Type B pancreatic cell (in vitro differentiated cells): ENCODE measurements around the gene BOK. TPM values are rescaled to one million over a fixed set of nuclear protein-coding genes. Genes with fewer than 3 reads are reported as not detected.
"Not testable (repeated sequence)": the region's sequence is repeated elsewhere in the genome, so short reads cannot be mapped to it uniquely, and the experiment has no call there.

Source experiments
- DNase-seq: peaks from one replicate; pipeline ENCODE4 v3.0.0; 2021; ENCODE audit warnings: mixed read lengths; ENCODE audit not compliant: unreplicated experiment; ENCODE audit errors: extremely low spot score
- H3K27ac Mint-ChIP-seq: 2 replicates; pipeline ENCODE4 v1.8.0; 2021; ENCODE audit warnings: mild to moderate bottlenecking, mixed read lengths
- H3K27me3 Mint-ChIP-seq: 2 replicates; pipeline ENCODE4 v1.8.0; 2021; ENCODE audit warnings: mixed read lengths
- H3K36me3 Mint-ChIP-seq: 2 replicates; pipeline ENCODE4 v1.8.0; 2021; ENCODE audit warnings: mixed read lengths
- H3K4me1 Mint-ChIP-seq: one replicate; pipeline ENCODE4 v1.8.0; 2021; ENCODE audit warnings: mixed read lengths; ENCODE audit not compliant: unreplicated experiment
- H3K4me3 Mint-ChIP-seq: 2 replicates; pipeline ENCODE4 v1.8.0; 2021; ENCODE audit warnings: mild to moderate bottlenecking, mixed read lengths
- H3K9me3 Mint-ChIP-seq: 2 replicates; pipeline ENCODE4 v1.8.0; 2021; ENCODE audit warnings: mixed read lengths
- total RNA-seq: library from RNA; stranded (reverse); gene quantifications from 2 replicates; pipeline ENCODE4 v1.2.1, GENCODE V29; 2021; ENCODE audit warnings: low replicate concordance
- TF ChIP-seq, protein P1 (sequence below): fragments of 200-600 bp; sonication (generic); conservative IDR thresholded peaks from 2 replicates; pipeline ENCODE4 v1.5.0; 2021; ENCODE audit warnings: antibody characterized with exemption, mild to moderate bottlenecking

Gene BOK
- total RNA-seq, 1 donor from 2014 or later = 41.5 TPM

DNA sequence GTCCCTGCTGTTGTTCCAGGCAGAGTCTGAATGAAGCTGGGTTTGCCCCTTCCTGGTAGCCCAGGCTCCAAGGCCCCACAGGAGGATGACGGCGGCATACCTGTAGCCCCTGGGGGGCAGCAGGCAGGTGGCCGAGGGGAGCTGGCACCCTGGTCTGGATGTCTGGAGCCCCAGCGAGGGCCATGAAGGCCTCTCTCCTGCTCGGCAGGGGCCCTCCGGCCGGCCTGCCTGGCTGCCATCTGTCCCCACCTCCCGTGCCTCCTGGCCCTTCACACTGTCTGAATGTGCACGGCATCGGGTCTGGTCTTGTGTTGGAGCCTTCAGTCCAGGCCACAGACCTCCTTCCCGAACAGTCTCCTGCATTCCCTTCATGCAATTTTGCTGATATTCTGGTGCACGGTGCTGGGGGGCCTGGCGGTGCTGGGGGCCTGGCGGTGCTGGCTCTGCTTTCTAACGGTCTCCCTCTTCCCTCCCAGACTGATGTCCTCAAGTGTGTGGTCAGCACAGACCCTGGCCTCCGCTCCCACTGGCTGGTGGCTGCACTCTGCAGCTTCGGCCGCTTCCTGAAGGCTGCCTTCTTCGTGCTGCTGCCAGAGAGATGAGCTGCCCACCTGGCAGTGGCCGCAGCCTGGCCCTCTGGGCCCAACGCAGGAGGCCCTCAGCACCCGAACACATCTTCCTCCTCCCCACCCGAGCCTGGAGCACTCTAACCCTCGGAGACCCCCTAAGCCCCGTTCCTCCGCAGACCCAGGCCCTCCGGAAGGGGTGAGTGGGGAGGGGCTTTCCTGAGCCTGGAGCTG lies 13.5 kb downstream of the BOK start:
- Mint-ChIP-seq H3K9me3 (no peaks in the 10 kb centered on the region), H3K27ac (no peak overlapping the region), H3K27me3 (peaks cover 6% of the 10 kb centered on the region), H3K4me1 (peaks cover 9% of the 10 kb centered on the region), H3K4me3 (no peak overlapping the region), H3K36me3 (peaks cover 11% of the 10 kb centered on the region)
- no peak for DNase-seq
- TF ChIP-seq, protein P1, sequence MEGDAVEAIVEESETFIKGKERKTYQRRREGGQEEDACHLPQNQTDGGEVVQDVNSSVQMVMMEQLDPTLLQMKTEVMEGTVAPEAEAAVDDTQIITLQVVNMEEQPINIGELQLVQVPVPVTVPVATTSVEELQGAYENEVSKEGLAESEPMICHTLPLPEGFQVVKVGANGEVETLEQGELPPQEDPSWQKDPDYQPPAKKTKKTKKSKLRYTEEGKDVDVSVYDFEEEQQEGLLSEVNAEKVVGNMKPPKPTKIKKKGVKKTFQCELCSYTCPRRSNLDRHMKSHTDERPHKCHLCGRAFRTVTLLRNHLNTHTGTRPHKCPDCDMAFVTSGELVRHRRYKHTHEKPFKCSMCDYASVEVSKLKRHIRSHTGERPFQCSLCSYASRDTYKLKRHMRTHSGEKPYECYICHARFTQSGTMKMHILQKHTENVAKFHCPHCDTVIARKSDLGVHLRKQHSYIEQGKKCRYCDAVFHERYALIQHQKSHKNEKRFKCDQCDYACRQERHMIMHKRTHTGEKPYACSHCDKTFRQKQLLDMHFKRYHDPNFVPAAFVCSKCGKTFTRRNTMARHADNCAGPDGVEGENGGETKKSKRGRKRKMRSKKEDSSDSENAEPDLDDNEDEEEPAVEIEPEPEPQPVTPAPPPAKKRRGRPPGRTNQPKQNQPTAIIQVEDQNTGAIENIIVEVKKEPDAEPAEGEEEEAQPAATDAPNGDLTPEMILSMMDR = no peak

DNA sequence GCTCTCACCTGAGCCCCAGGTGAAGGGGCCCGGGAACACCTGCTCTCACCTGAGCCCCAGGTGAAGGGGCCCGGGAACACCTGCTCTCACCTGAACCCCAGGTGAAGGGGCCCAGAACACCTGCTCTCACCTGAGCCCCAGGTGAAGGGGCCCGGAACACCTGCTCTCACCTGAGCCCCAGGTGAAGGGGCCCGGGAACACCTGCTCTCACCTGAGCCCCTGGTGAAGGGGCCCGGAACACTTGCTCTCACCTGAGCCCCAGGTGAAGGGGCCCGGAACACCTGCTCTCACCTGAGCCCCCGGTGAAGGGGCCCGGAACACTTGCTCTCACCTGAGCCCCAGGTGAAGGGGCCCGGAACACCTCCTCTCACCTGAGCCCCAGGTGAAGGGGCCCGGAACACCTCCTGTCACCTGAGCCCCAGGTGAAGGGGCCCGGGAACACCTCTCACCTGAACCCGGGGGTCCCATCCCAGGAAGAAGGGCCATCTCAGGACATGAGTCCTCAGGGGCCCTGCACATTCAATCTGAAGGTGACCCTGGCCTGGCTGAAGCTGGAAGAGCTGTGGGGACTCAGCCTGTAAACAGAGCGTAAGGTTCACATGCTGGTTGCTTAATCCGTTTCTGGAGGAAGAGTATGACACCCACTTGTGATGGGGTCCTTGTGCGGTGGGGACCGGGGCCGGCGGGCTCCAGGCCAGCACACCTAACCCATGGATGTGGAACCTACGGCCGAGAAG lies 14.5 kb downstream of the BOK start:
- Mint-ChIP-seq H3K4me1 (peaks cover 16% of the 10 kb centered on the region), H3K36me3 (peaks cover 18% of the 10 kb centered on the region)
- not testable (repeated sequence) for H3K27me3 Mint-ChIP-seq, DNase-seq, H3K27ac Mint-ChIP-seq, H3K9me3 Mint-ChIP-seq, H3K4me3 Mint-ChIP-seq

DNA sequence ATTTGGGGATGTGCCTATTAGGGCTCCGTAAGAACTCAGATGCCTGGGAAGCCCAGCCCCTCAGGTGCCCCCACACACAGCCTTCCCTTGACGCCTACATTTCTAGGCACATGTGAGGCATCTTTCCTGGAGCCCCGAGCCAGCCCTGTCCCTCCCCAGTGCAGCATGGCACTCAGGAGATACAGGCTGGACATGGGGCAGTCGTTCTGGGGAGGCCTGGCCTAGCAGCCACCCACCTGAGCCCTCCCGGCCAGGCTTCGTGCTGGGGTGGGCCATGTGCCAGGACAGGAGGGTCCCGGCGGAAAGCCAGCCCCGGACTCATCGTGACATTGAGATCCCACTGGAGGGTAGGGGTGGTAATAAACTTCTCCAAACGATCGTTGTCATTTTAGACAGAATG lies 15.2 kb downstream of the BOK start:
- Mint-ChIP-seq H3K4me3 (no peak overlapping the region), H3K9me3 (no peaks in the 10 kb centered on the region), H3K27ac (no peak overlapping the region), H3K27me3 (peaks cover 6% of the 10 kb centered on the region), H3K4me1 (peaks cover 13% of the 10 kb centered on the region), H3K36me3 (peaks cover 22% of the 10 kb centered on the region)
- TF ChIP-seq, protein P1 = no peak
- DNase-seq = no peak

DNA sequence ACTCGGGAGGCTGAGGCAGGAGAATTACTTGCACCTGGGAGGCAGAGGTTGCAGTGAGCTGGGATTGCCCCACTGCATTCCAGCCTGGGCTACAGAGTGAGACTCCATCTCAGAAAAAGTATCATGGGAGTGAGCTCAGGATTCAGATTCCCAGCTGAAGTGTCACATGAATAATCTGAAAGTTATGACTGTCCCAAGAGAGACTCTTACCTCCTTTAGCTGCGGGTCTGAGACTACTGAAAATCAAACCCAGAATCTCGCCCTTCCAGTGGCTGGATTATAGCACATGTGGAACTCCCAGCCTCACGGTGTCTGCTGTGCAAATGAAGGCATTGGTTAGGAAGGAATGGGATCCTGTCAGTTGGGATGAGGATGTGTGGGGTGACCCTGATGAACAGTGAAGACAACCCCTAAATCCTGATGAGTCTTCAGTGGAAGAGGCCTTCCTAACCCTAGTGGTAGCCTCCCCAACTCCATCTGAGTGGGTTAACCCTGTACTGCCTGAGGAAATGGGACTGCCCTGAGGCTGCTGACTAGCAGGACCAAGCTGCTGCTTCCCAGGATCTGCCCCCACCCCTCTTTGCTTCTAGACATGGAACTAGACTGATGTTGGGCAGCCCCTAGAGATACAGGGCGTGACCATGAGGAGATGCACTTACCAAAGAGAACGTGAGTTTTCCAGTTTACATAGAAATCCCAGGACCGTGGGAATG lies 16.5 kb downstream of the BOK start:
- H3K27ac Mint-ChIP-seq = peak overlapping the region; percentile 31
- peaks cover 20% of the 10 kb centered on the region for H3K36me3 Mint-ChIP-seq
- H3K4me1 Mint-ChIP-seq = peaks cover 12% of the 10 kb centered on the region
- H3K9me3 Mint-ChIP-seq = no peaks in the 10 kb centered on the region
- DNase-seq = no peak
- TF ChIP-seq, protein P1 = no peak
- no peak overlapping the region for H3K4me3 Mint-ChIP-seq
- H3K27me3 Mint-ChIP-seq = no peaks in the 10 kb centered on the region

DNA sequence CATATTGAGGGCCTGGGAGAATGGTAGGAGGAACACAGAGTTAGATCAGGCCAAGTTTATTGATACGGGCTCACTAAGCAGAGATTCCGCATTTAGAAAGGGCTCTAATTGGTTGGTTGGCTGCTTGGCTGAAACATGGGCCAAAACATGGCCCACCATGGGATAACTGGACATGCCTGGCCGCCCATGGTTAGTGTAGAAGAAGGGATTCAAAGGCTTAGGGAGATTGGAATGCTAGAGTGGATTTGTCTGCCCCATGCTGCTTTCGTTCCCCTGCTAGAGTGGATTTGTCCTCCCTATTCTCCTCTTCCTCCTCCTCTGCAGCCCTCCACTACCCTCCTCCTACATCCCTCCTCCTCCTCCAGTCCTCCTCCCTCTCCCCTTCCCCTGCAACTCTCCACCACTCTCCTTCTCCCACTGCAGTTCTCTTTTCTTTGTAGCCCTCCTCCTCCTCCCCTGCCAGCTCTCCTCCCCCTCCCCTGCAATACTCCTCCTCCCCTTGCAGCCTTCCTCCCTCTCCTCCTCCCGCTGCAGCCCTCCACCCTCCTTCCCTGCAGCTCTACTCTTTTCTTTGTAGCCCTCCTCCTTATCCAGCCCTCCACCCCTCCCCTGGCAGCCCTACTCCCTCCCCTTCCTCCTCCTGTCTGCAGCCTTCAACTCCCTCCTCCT lies 17.2 kb downstream of the BOK start:
- TF ChIP-seq, protein P1 = no peak
- H3K27me3 Mint-ChIP-seq = no peaks in the 10 kb centered on the region
- peaks cover 12% of the 10 kb centered on the region for H3K4me1 Mint-ChIP-seq
- DNase-seq = no peak
- peak overlapping the region; percentile 31 for H3K27ac Mint-ChIP-seq
- peaks cover 23% of the 10 kb centered on the region for H3K36me3 Mint-ChIP-seq
- no peak overlapping the region for H3K4me3 Mint-ChIP-seq
- H3K9me3 Mint-ChIP-seq = no peaks in the 10 kb centered on the region
